ENCODE data around the gene SERINC5.
"Not testable (repeated sequence)": the region's sequence is repeated elsewhere in the genome, so short reads cannot be mapped to it uniquely, and the experiment has no call there.

Gene SERINC5

GRCh38 chr5:80172067-80172695, 83.7 kb downstream of the SERINC5 start:
- no peak for DNase-seq (ENCODE audit: low read depth in 2 of 2)

- no peak for DNase-seq (ENCODE audit: low read depth in 2 of 2)
Measured at GRCh38 chr5:80170117-80170535, 85.7 kb downstream of the SERINC5 start.

- no peak for DNase-seq (ENCODE audit: low read depth in 2 of 2)
Measured at GRCh38 chr5:80168388-80169028, 87.3 kb downstream of the SERINC5 start.

- no peak for DNase-seq (ENCODE audit: low read depth in 2 of 2)
Measured at GRCh38 chr5:80165452-80165851, 90.4 kb downstream of the SERINC5 start.

GRCh38 chr5:80161165-80161564, 94.7 kb downstream of the SERINC5 start:
- DNase-seq (ENCODE audit: low read depth in 2 of 2), result no peak

- DNase-seq (ENCODE audit: low read depth in 2 of 2), result no peak
Measured at GRCh38 chr5:80160242-80160641, 95.6 kb downstream of the SERINC5 start.

GRCh38 chr5:80159133-80159815, 96.6 kb downstream of the SERINC5 start:
- DNase-seq (ENCODE audit: low read depth in 2 of 2), result no peak

- DNase-seq (ENCODE audit: low read depth in 2 of 2), result no peak
Measured at GRCh38 chr5:80156156-80156555, 99.7 kb downstream of the SERINC5 start.

GRCh38 chr5:80154749-80155148, 101.1 kb downstream of the SERINC5 start:
- no peak for DNase-seq (ENCODE audit: low read depth in 2 of 2)

GRCh38 chr5:80154289-80154688, 101.6 kb downstream of the SERINC5 start:
- DNase-seq (ENCODE audit: low read depth in 2 of 2), result not testable (repeated sequence)

GRCh38 chr5:80153586-80154126, 102.2 kb downstream of the SERINC5 start:
- no peak for DNase-seq (ENCODE audit: low read depth in 2 of 2)

GRCh38 chr5:80152778-80153177, 103.1 kb downstream of the SERINC5 start:
- no peak for DNase-seq (ENCODE audit: low read depth in 2 of 2)

GRCh38 chr5:80151890-80152289, 104.0 kb downstream of the SERINC5 start:
- no peak for DNase-seq (ENCODE audit: low read depth in 2 of 2)

- DNase-seq (ENCODE audit: low read depth in 2 of 2), result no peak
Measured at GRCh38 chr5:80150731-80151130, 105.1 kb downstream of the SERINC5 start.

GRCh38 chr5:80149161-80149609, 106.7 kb downstream of the SERINC5 start:
- DNase-seq (ENCODE audit: low read depth in 2 of 2), result no peak

GRCh38 chr5:80147119-80147815, 108.6 kb downstream of the SERINC5 start:
- no peak for DNase-seq (ENCODE audit: low read depth in 2 of 2)

GRCh38 chr5:80146046-80146445, 109.8 kb downstream of the SERINC5 start:
- DNase-seq (ENCODE audit: low read depth in 2 of 2), result no peak

GRCh38 chr5:80143491-80143890, 112.4 kb downstream of the SERINC5 start:
- no peak for DNase-seq (ENCODE audit: low read depth in 2 of 2)

GRCh38 chr5:80142996-80143395, 112.9 kb downstream of the SERINC5 start:
- DNase-seq (ENCODE audit: low read depth in 2 of 2), result no peak

GRCh38 chr5:80141681-80142080, 114.2 kb downstream of the SERINC5 start:
- no peak for DNase-seq (ENCODE audit: low read depth in 2 of 2)

- DNase-seq (ENCODE audit: low read depth in 2 of 2), result no peak
Measured at GRCh38 chr5:80141147-80141671, 114.6 kb downstream of the SERINC5 start.

GRCh38 chr5:80140496-80140895, 115.4 kb downstream of the SERINC5 start:
- DNase-seq (ENCODE audit: low read depth in 2 of 2), result peak in 1 of 2 donors; percentile 24
